Spinal cord (tissue), 10 donors: ENCODE results near the gene MFNG. TPM values are rescaled to one million over a fixed set of nuclear protein-coding genes. Genes with fewer than 3 reads are reported as not detected.
A peak's percentile ranks its signal among the peaks of the same experiment; 100 is the strongest.

Experiments used
- DNase-seq, 6 donors: peaks; one replicate each; pipeline versions ENCODE4 v3.0.0 to v3.0.0-alpha.2; 2013 to 2015; ENCODE audit warnings: low spot score in 6 of 6, low read depth in 4 of 6
- H3K27ac ChIP-seq: one replicate; pipeline ENCODE4 v1.5.1; 2013; ENCODE audit warnings: low read depth, low read length, control low read depth
- H3K27me3 ChIP-seq: one replicate; pipeline ENCODE4 v1.6.1; 2013; ENCODE audit warnings: low read length; ENCODE audit not compliant: control insufficient read depth, insufficient read depth
- H3K36me3 ChIP-seq: one replicate; pipeline ENCODE4 v1.6.1; 2013; ENCODE audit warnings: low read length; ENCODE audit not compliant: control insufficient read depth, insufficient read depth
- H3K4me1 ChIP-seq: one replicate; pipeline ENCODE4 v1.6.1; 2013; ENCODE audit warnings: low read length; ENCODE audit not compliant: control insufficient read depth, insufficient read depth
- H3K4me3 ChIP-seq: one replicate; pipeline ENCODE4 v1.5.1; 2013; ENCODE audit warnings: low read depth, low read length, control low read depth
- H3K9me3 ChIP-seq: one replicate; pipeline ENCODE4 v1.6.1; 2013; ENCODE audit warnings: low read length; ENCODE audit not compliant: control insufficient read depth, insufficient read depth
- WGBS: methylation state at CpG from one replicate; pipeline ENCODE4 v1.1.5; 2013; ENCODE audit warnings: missing lambda C conversion rate; ENCODE audit not compliant: insufficient coverage; 5-methylcytosine and 5-hydroxymethylcytosine counted together
- polyA plus RNA-seq, 2 donors: library from polyadenylated mRNA; unstranded; fragments of 120-200 nt; gene quantifications; one replicate each; pipeline ENCODE4 v1.2.1, GENCODE V29; 2013; ENCODE audit not compliant: insufficient read length in 2 of 2
- total RNA-seq, 2 donors: library from RNA; depleted of rRNA in 1 of 2; stranded (reverse); fragments of 120-200 nt in 1 of 2; fragments of >200 nt in 1 of 2; gene quantifications; one replicate each; pipeline versions ENCODE4 v1.2.3 to v1.2.4, GENCODE V29; 2013 to 2014
- donor health status: healthy.

The MFNG gene
- total and polyA plus RNA-seq, 4 donors, result 3.6 to 12.6 (median 11.2) TPM

DNA sequence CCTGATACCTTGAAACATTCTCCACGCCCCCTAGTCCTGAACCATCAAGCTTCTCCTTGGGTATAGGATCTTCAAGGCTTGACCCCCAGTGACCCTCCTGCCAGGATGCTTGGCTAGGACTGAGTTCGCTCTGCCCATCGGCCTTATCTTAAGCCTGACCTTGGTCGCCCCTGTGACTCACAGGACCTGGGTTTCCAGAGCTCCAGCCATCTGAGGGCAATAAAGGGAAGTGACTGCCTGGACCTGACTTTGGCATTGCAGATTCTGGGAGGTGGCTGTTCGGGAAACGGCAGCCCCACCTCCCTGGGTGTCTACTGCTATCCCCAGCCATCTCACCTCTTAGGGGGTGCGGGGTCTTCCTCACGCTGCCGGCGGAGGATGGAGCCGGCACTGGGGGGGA is 17.7 kb upstream of the MFNG start:
- peaks cover 60% of the 10 kb centered on the region for H3K36me3 ChIP-seq
- no peak overlapping the region for H3K4me3 ChIP-seq
- H3K27me3 ChIP-seq, result no peaks in the 10 kb centered on the region
- H3K4me1 ChIP-seq, result peaks cover 44% of the 10 kb centered on the region
- WGBS, result 69% methylated on average over 4 of the region's 11 CpGs
- no peaks in the 10 kb centered on the region for H3K9me3 ChIP-seq
- H3K27ac ChIP-seq, result no peak overlapping the region
- no peak for DNase-seq

DNA sequence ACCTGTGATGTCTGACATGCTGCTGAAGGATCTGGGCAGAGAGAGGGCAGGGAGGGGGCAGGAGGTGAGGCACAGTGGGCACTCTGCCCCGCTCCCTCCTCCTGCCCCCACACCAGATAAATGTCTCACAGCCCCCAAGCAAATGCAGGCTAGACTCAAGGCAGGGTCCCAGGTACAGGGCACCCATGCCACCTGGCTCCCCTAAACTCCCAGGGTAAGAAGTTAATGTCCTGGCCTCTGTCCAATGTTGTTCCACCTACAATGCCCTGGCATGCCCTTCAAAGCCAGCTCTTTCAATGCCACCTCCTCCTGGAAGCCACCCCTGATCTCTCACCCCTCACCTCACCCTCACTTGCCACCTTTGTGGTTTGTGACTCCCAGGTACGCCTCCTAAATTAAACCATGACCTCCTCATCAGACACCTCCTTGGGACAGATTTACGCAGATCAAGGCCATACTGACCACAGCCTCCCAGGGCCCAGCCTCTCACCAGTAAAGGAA is 17.0 kb upstream of the MFNG start:
- peaks cover 58% of the 10 kb centered on the region for H3K36me3 ChIP-seq
- WGBS, result 97% methylated on average over 3 of the region's 3 CpGs
- H3K27ac ChIP-seq, result no peak overlapping the region
- no peak overlapping the region for H3K4me3 ChIP-seq
- H3K27me3 ChIP-seq, result no peaks in the 10 kb centered on the region
- no peaks in the 10 kb centered on the region for H3K9me3 ChIP-seq
- H3K4me1 ChIP-seq, result peaks cover 42% of the 10 kb centered on the region
- DNase-seq, result no peak

DNA sequence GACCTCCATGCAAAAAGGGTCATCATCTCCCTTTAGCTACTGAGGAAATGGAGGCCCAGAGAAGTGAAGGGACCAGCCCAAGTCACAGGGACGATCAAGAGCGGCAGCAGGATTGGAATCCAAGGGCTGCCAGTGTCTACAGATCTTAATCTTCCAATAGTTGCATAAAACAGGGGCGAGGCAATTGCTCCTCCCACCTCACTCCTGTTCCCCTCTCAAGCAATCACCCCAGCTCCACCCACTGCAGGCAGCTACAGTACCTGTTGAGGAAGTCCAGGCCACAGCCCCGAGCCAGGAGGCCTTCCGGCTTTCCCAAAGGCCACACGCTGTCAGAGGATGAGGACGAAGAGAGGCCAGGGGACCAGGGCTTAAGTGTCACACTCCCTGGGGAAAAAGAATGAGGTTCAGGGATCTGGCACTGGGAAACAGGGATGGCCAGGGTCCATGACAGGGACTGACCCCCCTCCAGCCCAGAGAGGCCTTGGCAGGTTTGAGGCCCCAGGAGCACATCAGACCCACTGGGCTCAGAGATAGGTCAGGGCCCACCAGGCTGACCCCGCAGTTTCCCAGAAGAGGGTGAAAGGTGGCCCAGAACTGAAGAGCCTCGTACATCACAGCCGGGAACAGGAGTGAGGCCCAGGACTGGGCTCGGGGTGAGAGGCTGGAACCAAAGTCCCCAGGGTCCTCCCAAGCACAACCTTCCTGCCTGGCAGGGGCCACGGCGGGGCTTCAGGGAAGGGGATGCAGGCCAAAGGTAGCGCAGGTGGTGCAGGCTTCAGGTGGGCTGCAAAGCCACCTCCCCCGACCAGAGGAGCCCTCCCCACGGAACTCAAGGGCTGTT is 16.4 kb upstream of the MFNG start:
- H3K4me3 ChIP-seq, result no peak overlapping the region
- H3K27me3 ChIP-seq, result no peaks in the 10 kb centered on the region
- H3K36me3 ChIP-seq, result peaks cover 54% of the 10 kb centered on the region
- no peak for DNase-seq
- WGBS, result 69% methylated on average over 11 of the region's 16 CpGs
- H3K4me1 ChIP-seq, result peaks cover 40% of the 10 kb centered on the region
- peak overlapping the region; percentile 73 for H3K27ac ChIP-seq
- no peaks in the 10 kb centered on the region for H3K9me3 ChIP-seq

DNA sequence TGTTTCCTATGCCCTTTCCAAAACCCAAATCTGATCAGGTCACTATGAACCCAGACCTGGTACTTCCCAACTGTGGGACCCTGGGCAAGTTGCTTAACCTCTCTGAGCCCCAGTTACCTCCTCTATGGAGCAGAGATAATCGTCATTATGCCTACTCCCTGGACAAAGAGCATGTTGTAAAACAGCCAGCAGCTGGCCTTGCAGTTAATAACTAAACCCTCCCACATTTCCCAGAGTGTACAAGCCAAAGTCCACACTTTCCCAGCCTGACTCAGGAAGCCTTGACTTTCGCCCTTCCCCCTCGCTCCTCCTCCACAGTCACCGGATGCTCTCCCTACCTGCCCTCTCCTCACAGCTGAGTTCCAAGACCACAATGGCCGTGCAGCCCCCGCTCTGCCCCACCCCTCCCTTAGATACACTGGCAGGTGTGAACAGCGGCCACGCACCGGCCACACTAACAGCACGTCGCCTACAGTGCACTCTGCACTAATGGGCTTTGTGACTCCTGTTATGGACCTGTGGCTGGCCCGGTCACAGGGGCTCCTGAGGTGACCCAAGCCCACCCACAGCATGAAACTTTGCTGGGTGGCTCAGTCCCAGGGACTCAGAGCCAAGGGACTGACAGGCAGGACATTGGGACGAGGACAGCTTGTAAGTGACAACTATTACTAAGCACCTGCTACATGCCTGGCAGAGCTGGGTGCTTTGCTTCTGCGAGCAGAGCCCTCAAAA is 15.6 kb upstream of the MFNG start:
- no peaks in the 10 kb centered on the region for H3K27me3 ChIP-seq
- H3K9me3 ChIP-seq, result no peaks in the 10 kb centered on the region
- WGBS, result 46% methylated on average over 13 of the region's 14 CpGs
- peak in 2 of 6 donors; percentile 28 to 78 for DNase-seq
- H3K4me3 ChIP-seq, result no peak overlapping the region
- H3K27ac ChIP-seq, result peak overlapping the region; percentile 84
- H3K36me3 ChIP-seq, result peaks cover 49% of the 10 kb centered on the region
- peaks cover 40% of the 10 kb centered on the region for H3K4me1 ChIP-seq

DNA sequence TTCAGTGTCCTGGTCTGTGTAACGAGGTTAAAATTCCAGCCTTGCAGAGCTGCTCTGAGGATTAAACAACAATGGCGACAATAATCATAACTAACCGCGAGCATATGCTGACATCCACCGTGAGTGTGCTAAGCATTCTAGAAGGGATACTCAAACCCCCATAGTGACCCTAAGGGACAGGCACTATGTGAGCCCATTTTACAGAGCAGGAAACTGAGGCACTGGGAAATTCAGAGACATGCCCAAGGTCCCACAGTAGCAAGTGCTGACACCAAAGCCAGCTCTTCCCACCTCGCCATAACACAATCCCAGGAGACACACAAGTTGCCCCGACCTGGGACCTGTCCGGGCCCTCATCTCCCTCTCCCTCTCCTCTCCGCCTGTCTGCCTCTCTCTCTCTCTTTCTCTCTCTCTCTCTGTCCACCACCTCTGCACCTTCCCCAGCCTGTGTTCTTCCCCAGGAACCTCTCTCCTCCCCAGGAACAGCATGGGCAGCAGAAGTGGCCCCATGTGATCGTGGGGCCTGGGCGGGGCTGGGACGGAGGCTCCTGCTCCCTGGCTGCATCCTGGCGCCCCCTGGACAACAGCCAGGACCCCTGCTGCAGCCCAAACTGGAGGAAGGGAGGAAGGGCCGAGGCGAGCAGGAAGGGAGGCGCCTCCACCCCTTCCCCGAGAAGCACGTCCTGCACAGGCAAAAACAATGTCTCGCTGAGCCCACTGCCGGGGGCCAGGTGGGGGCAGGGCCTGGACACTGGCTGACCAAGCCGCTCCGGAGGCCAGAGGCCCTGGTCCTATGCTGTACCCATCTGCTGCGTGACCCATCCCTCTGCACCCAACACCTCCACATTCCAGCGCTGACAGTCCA is 14.8 kb upstream of the MFNG start:
- Histone ChIP-seq H3K4me3 (no peak overlapping the region), H3K27me3 (no peaks in the 10 kb centered on the region), H3K27ac (peak overlapping the region; percentile 84), H3K36me3 (peaks cover 51% of the 10 kb centered on the region), H3K9me3 (no peaks in the 10 kb centered on the region), H3K4me1 (peaks cover 40% of the 10 kb centered on the region)
- DNase-seq, result no peak
- 60% methylated on average over 20 of the region's 24 CpGs for WGBS

DNA sequence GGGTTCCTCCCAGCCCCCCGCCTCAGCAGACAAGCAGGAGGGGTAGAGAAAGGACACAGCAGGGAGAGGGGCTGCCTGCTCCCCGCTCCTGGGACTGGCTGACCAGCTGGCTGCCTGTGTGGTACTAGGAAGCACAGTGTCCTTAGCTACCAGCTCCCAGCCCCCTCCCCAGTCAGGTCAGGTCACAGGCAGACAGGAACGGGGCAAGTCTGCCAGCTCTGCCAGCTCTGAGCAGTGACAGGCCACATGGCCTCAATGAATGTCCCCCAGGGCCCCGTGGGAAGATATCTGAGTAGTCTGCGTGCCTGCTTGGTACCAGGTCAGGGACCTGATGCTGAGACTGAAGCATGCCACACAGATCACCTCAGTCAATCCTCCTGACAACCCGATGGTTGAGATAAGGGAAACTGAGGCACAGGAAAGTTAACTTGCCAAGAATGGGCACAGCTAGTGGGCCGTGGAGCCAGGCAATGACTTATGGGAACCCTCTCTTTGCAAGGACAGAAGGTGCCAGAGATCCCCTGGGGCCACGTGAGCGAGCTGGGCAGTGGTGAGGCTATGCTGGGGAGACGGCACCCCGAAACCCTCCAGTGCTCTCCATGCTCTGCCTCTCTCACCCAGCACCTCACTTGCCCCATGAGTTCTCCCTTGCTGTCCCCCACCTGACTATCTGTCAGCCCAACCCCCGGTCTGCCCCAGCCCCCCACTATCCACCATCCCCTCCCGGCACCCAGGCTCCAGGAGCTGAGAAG is 13.8 kb upstream of the MFNG start:
- H3K27me3 ChIP-seq, result no peaks in the 10 kb centered on the region
- WGBS, result 85% methylated on average over 9 of the region's 13 CpGs
- peaks cover 50% of the 10 kb centered on the region for H3K36me3 ChIP-seq
- H3K4me3 ChIP-seq, result no peak overlapping the region
- peaks cover 40% of the 10 kb centered on the region for H3K4me1 ChIP-seq
- H3K27ac ChIP-seq, result no peak overlapping the region
- no peak for DNase-seq
- no peaks in the 10 kb centered on the region for H3K9me3 ChIP-seq

DNA sequence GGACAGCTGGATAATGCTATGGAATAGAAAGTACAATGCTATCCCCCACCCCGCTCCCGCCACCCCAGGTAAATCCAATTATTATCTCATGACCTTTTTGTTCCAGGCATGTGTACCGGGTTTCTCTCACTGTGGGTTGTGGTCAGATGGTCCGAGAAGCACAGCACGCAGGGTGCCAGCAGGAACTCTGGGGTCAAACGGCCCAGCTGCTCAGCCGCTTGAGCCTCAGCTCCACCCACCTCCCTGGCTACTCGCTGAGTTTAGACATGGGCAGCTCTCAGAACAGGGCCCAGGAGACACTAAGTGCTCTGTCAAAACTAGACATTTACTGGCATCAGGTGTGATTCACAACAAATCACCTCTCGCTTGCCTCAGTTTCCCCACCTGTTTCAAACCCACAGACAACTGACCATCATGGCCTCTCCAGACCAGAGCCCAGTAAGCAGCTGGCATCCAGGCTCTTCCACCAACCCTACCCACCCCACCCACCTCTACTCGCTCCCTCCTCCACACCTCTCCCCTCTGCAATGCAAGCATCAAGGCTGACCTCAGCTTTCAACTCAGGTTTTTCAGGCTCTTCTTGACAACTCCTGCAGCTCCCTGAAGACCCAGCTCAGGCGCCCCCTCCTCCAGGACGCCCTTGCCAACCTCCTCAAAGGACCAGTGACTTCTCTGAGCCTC is 13.0 kb upstream of the MFNG start:
- H3K36me3 ChIP-seq, result peaks cover 46% of the 10 kb centered on the region
- no peak overlapping the region for H3K4me3 ChIP-seq
- no peaks in the 10 kb centered on the region for H3K27me3 ChIP-seq
- H3K9me3 ChIP-seq, result no peaks in the 10 kb centered on the region
- 59% methylated on average over 8 of the region's 12 CpGs for WGBS
- H3K27ac ChIP-seq, result no peak overlapping the region
- peaks cover 40% of the 10 kb centered on the region for H3K4me1 ChIP-seq
- no peak for DNase-seq

DNA sequence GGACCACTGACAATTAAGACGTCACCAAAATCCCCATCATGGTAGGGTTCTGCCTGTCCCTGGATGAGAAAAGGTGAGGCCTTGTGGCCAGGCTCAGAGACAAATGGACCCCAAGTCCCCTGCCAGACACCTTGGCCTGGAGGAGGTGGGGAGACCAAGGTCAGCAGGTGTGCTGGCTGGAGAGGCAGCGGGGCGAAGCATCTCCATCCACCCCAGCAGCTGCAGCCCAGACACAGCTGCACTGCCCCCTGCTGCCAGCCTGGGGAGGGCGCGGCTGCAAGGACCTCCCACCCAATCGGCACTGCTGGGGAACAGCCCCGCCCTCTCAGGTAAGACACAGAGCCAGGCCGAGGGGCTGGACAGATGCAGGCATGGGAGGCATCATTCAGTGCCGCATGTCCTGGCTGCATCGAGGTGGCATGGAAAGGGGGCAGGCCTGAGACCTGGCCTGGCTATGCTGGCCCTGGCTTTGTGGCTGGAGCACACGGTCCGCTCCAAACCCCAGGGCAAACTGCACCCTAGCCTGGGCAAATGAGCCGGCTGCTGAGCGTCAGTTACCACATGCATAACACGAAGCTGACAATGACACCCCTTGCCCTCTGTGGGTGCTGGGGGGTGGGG is 12.2 kb upstream of the MFNG start:
- Histone ChIP-seq H3K9me3 (no peaks in the 10 kb centered on the region), H3K36me3 (peaks cover 47% of the 10 kb centered on the region), H3K4me3 (no peak overlapping the region), H3K27ac (no peak overlapping the region), H3K27me3 (no peaks in the 10 kb centered on the region), H3K4me1 (peaks cover 40% of the 10 kb centered on the region)
- no peak for DNase-seq
- 31% methylated on average over 10 of the region's 15 CpGs for WGBS
